Fibroblast of skin of left quadriceps (primary cell): ENCODE data around the gene BACH2.

Experiments used
- DNase-seq, 2 experiments: peaks; one replicate each; pipeline ENCODE4 v3.0.0-alpha.2; 2013; ENCODE audit warnings: low read depth in 2 of 2

The BACH2 gene

DNA sequence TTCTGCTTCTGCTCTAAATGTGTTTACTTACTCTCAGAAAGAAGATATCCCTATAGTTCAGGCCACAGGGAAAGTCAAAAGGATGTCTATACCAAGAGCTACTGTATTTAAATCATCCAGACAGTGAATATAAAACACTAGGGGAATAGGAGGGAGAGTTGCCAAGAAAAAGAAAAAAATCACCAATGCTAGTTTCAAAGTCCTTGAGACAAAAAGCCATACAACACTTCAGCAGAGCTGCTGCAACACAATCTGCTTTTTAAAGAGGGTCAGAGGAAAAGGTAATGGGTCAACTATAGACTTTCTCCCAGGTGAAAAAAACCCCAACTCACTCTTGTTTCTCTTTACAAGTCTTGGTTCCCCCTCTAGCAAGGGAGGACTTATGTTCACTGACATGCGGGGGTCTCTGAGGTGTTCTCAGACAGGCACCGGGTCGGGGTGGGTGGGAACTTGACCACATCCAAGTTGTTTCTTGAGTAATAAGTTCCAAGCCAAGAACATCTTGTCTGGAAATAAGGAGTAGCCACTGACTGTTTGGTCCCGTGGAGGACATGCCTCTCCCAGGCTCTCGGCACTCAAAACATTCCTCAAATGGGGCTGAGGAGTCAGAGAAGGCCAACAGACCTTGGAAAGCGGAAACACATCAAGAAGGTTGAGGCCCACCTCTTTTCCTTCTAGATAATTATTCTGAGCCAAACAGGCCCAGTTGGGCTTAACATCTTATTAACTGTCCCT lies 354.7 kb downstream of the BACH2 start:
- DNase-seq, result no peak

DNA sequence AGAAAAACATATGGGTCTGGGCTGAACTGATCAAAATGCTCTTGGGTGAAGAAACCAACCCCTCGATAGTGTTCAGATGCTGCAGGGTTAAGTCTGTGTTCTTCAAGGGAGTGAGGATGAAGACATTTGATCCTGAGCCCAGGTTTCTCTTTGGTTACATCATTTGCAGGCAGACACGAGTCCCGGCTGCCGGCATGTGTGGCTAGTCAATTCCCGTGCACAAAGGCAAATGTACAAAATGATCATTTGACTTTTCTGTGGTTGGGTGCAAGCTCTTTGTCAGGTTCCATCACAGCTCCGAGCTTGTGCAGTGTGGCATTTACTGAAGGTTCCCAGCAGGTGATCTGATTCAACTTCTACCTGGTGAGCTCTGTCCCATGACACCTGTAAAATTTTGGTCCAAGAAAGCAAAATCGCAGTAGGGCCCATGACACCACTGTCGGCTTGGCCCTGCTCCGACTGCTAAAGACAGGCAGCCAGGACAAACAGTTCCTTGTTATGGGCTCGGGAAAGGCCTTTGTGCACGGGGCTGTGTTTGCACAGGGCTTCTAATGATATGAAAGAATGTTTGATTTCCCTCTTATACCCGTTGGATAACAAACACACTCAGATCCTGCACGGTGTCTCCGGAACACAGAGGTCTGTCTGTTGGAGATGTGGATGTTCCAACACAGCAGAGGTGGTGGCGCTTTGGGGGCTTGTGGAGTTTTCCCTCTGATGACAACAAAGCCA lies 355.4 kb downstream of the BACH2 start:
- no peak for DNase-seq

DNA sequence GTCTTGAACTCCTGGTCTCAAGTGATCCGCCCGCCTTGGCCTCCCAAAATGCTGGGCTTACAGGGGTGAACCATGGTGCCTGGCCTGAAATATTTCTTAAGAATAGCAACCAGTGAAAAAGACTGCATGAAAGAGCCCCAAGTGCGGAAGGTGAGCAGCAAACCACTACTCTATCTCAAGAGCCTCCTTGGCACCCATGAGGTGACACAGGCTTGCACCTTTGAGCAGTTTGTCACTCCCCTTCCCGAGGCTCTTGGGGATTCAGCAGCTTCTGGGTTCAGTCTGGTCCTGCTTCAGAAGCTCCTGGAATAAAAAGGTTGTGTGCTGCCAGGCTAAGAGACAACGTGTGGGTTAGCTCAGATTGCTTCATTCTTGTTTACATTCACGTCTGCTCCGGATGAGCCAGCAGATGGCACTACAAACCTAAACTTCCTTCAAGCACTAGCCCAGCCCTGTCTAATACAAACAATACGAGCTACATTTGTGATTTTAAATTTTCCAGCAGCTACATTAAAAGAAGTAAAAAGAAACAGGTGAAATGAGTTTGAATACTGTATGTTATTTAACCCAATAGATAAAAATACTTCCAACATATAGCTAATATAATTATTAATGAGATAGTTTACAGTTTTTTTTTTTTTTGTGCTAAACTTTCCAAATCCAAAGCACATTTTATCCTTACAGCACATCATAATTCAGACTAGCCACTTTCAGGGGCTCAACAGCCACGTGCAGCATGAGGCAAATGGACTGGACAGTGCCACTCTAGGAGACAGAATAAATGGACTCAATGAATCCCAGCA lies 356.2 kb downstream of the BACH2 start:
- DNase-seq, result peak; percentile 62 to 66

DNA sequence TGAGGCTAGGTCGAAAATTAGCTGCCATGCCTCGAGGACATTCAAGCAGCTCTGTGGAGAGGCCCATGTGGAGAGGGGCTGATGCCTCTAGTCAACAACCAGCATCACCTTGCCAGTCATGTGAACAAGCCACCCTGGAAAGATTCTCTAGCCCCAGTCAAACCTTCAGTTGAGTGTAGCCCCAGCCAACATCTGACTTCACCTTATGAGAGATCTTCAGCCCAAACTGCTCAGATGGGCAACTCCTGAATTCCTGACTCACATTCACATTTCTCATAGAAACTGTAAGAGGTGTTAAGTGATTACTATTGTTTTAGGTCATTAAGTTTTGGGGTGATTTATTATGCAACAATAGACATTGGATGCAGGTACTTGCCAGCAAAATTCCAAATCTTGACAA lies 357.5 kb downstream of the BACH2 start:
- no peak for DNase-seq

DNA sequence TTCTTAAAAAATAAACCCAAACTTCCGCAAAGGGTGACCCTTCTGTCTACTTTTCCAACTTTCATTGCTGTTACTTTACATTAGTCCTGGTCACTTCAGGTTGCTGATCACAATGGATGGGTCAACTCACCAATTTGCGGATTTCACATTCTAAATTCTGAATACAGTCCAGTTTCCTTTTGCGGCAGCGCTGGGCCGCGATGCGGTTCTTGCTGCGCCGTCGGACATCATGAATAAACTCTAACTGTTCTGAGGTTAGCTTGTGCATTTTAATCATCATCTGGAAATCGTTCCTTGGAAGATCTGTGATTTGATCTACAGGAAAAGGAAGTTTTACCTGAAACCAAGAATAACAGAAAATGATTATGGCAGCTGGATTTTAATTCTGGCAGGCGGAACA lies 358.6 kb downstream of the BACH2 start:
- no peak for DNase-seq

DNA sequence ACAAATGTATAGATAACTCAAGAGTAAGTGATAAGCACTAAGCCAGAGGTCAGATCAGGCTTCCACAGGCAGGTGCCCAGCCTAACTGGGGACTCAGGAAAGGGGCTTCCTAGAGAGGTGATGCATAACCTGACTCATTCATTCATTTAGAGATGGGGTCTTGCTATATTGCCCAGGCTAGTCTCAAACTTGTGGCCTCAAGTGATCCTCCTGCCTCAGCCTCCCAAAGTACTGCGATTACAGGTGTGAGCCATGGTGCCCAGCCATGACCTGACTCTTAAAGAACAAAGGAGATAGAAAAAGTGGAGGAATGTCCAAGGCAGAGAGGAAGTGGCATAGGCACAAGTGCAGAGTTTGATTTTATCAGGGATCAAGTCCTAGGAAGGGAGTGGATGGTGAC lies 360.5 kb downstream of the BACH2 start:
- no peak for DNase-seq

DNA sequence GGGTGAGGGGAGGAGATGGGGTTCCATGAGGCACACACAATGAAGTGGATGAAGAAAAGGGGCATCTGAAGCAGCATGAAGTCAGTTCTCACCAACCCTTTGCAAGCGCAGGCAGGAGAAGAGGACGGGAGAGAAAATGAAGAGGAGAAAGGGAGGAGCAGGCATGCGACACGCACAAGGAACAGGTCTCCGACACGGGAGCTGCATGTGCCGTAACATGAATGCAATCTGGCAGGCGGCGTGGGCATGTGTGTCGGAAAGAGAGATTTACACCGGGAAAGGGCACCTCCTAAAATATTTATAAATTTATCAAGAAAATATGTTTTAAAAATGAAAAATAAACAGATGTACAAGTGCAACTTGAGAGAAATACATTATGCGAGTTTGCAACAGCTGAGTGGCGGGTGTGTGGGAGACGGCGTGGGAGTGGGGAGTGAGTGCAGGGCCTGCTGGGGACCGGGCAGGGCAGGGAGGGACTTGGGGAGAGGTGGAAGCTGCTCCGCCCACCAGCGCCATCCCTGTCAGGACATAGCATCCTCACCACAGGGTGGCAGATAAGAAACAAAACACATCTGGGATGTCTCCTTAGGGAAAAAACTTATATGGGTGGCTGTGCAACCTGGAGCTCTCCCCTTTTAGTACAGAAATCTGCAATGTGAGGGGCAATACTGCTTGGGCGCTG lies 361.8 kb downstream of the BACH2 start:
- DNase-seq, result no peak

DNA sequence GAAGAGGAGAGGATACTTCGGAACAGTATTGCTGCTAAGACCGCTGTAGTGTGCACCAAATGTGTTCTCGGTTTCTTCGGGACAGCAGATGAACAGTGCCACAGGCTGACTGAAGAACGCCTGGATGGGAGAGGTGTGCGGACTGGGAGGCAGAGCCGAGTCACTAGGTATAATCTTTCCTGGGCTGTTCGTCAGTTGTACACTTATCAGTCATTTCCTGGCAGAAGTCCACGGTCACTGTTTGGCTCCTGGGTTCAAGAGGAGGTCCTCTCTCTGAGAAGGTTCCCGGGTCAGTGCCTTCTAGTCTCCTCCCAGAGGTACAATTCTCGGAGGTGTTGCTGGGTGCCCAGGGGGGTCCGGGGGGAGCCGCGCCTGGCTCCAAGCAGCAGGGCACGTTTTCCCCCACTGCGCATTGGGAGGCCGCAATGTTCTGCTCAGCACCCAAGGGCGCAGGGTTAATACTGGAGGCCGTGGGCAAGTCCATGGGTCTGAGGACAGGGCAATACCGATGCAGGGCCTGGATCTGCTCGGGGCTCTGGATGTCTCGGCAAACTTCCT lies 364.3 kb downstream of the BACH2 start:
- DNase-seq, result no peak

DNA sequence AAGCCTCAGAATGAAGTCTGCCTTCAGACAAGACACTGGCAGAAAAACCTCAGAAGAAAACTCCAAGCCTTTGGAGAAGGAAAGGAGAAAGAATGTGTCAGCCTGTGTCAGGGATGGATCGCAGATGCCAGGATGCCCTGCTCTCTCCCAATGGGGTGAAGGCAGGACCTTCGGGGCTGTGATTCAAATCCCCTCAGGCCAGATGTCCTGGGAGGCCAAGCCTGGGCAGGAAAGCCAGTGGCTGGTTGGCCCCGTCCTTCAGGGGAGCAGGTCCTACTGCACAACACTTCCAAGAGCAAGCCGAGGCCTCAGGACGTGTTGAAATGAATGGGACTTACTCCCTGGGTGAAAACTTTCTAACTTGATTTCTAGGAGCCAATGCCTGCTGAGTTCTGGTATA lies 365.9 kb downstream of the BACH2 start:
- no peak for DNase-seq

DNA sequence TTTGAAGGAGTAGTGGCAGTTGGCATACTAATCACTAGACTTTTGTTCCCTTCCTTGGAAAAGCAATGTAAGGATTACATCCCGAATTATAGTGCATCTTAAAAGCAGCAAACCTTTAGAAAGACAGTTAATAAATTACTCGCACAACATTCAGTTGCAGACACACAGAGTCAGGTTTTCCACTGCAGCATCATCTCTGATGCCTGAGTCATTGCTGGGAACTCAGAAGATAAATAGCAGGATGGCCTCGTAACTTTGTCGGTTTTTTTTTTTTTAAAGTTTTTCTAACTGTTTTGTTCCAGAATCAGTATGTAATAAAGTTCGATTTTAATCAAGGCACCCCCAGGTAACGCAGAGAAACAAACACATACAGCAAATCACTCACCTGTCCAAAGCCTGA lies 368.0 kb downstream of the BACH2 start:
- no peak for DNase-seq

DNA sequence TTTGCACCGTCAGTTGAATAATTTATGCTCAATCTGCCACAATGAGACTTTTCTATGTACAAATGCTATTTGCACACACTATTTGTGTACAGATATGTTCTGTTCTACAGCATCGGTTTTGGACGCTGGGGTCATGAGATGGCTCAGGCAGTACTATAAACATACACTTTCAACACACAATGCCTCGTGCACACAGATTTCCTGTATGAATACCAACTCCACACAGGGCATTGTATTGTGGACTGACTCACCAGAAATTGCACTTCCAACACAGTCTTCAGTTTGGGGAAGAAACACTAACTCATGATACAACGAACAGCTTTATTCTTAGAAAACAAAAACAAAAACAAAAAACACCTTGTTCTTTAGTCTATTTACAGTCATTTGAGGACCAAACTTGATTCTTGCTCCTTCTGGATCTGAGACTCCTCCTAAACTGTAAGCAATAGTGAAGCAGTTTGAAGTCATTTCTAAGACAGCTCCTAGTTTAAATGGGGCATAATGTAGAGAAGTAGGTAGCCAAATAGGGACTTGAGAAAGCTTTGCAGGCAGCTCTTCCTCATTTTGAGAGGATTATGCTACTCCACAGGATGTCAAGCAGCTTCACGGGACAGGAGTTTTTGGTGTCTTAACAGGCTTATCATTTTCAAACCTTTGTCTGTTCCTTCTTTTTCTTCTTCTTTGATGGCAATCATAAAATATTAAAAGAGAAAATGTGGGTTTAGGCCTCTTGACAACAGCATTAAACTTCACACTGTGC lies 368.7 kb downstream of the BACH2 start:
- DNase-seq, result no peak

DNA sequence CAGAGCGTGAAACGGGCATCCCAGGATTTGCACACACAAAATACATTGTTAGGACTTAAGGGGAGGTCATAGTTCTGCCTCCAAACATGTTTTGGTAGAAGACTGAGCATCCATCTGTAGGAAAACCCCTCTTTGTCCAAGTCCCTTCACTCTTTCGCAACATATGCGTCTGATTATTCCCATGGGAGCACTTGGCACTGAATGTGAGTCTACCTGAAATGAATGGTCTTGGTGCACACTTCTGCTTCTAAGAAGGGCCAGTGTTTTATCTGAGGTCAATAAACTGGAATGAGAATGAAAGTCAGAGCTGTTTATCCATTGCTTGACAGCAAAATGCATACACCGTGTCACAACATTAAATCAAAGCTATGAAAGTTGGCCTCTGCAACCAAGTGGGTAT lies 369.4 kb downstream of the BACH2 start:
- no peak for DNase-seq

DNA sequence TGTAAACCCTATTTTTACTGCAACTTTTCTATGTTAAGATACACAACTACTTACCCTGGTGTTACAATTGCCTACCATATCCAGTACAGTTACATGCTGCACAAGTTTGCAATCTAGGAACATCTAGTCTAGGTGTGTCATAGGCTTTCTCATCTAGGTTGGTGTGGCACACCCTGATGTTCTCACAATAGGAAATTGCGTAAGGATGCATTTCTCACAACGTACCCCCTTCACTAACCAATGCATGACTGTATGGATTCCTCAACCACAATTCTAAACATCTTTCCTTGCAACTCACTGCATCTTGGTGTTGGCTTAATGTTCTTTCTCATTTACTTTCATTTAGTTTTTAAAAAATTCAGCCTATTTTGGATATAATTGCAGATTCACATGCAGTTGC lies 370.8 kb downstream of the BACH2 start:
- DNase-seq, result no peak

DNA sequence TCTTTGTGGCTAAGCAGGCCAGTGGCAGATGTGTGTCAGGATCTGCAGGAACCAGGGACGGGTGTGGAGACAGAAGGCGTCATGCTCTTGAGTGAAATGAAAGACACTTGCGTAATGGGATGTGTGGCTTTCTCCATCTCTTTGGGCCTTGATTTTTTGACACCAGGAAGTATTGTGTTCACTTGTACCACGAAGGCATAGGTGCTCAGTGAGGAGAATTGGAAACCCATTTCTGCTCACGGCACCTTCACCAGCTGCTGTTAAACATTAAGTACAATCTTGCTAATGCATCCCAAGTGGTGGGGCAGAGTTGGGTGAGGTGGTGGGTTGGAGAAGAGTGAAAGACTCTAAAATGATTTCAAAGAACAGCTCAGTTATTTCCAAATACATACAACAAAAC lies 372.4 kb downstream of the BACH2 start:
- DNase-seq, result no peak

DNA sequence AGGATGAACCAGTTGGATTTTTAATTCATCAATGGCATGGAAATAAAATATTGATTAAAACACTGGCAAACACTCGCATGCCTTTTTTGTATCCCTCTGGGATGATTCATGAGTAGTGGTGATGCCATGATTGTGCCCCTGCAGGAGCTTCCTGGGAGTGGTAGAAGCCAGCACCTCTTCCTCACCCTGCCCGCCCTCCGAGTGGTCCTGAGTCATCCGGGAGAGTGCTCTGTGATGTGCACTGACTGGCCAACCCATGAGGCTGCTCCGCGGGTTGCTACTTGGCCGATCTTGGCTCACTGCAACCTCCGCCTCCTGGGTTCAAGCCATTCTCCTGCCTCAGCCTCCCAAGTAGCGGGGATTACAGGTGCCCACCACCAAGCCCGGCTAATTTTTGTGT lies 375.0 kb downstream of the BACH2 start:
- DNase-seq, result no peak

DNA sequence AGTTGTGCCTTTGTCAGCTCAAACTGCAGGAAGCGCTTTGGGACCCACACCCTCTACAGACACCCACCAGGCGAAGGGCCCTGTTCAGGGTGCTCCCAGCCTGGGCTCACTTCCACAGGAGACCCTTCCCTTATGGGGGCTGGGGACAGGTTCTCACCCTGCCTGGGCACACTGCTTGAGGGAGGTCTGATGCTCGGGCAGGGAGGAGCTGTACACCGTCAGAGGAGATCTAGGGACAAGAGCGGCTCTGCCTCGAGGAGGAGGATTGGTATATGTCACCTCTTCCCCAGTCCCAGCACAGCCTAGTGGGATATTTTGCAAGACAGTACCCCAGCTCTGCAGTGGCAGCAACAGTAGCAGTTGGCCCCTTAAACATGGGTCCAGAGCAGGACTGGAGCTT lies 375.4 kb downstream of the BACH2 start:
- no peak for DNase-seq

DNA sequence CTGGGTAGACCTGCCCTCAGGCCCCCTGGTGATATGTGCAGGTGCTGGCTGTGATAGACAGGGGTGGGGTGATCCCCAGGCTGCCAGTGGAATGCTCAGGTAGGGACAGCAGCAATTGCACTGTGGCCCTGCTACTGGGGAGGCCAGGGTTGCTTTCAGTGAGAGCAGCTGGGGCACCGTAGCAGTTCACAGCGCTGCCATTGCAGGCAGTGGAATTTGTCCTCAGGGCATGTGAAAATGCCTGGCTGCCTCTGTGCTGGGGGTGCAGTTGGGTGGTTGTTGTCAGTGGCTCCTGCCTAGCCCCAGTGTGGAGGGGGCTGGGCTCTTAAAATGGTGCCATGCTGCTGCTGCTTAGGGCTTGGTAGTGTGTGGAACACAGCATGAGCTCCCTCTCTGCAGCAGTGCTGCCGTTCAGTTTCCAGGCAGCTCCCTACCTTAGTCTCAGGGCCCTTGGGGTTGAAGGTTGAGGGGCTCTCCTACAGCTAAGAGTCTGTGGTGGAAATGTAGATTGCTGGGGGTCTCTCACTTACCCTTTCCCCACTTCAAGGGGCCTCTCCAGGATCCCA lies 378.8 kb downstream of the BACH2 start:
- DNase-seq, result no peak

DNA sequence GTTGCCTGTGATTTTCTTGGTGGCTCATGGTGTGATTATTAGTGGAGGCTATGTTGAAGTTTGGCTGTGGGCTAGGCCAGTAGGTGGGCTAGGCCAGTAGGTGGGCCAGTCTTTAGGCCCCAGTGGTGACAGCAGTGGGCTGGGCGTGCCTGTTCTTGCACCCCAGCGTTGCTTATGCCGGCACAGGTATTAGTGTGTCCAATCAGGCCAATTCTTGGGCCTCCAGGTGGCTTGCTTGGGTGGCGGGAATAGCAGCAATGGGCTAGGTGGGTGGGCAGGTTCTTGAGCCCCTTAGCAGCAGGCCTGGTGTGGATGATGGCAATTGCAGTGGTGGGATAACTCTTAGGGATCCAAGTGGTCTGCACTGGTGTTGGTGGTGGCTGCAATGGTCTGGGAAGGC lies 379.4 kb downstream of the BACH2 start:
- no peak for DNase-seq

DNA sequence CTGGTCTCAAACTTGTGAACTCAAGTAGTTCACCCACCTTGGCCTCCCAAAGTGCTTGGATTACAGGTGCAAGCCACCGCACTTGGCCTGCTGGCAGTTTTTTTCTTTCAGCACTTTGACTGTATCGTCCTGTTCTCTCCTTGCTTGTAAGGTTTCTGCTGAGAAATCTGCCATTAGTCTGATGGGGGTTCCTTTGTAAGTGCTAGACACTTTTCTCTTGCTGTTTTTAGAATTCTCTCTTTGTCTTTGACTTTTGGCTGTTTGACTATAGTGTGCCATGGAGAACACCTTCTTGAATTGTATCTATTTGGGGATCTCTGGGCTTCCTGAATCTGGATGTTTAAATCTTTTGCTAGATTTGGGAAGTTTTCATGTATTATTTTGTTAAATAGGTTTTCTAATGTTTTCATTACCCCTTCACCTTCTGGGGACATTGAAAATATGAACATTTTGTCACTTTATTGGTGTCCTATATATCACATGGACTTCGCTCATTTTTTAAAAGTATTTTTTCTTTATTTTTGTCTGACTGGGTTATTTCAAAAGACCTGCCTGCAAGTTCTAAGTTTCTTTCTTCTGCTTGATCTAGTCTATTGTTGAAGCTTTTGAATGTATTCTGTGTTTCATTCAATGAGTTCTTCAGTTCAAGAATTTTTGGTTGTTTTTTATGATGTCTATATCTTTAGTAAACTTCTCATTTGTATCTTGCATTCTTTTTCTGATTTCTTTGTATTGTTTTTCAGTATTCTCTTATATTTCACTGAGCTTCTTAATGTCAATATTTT lies 380.3 kb downstream of the BACH2 start:
- no peak for DNase-seq

DNA sequence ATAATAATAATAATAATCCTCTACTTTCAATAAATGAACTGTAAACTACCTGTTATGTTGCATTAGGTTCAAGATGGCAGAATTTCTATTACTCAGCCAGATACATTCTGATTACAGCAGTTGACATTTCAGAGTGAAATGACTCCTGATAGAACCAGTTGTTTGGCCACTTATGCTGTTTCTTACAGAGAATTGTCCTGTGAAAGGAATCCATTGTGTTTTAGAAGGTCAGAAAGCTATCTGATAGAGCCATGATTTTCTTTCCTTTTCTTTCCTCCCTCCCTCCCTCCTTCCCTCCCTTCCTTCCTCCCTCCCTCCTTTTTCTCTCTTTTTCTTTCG lies 385.8 kb downstream of the BACH2 start:
- no peak for DNase-seq
